ENCODE measurements around the gene CPN1. TPM values are rescaled to one million over a fixed set of nuclear protein-coding genes. Genes with fewer than 3 reads are reported as not detected.

The CPN1 gene
- total and polyA plus RNA-seq, 9 of the 15 experiments (the other 6 are each of a cell fraction or from before 2014, with no cell fraction given), result 0.15 to 0.17 TPM; not detected in 7

GRCh38 chr10:100036850-100037249 is 44.8 kb downstream of the CPN1 start:
- Histone ChIP-seq H3K27ac (ENCODE audit: extremely low read depth, low read depth, low read length) (no peak overlapping the region), H3K4me3 (no peak overlapping the region), H3K4me2 (ENCODE audit: insufficient read depth, low read length) (no peak overlapping the region), H3K27me3 (ENCODE audit: control insufficient read depth in 2 of 2, insufficient read depth in 2 of 2, low read length in 2 of 2) (peaks cover 0 to 6% of the 10 kb centered on the region in 2 experiments; a peak in 2 of 5 replicates), H3K9ac (ENCODE audit: insufficient read depth in 1 of 2, low read depth in 2 of 2, low read length in 2 of 2) (no peak overlapping the region), H3K9me3 (replicated peaks; ENCODE audit: control insufficient read depth, insufficient read depth, low read depth, low read length) (peaks cover 2% of the 10 kb centered on the region; the same call in 1 of the 2 replicates), H3K36me3 (ENCODE audit: control insufficient read depth, insufficient read depth, low read length) (no peaks in the 10 kb centered on the region), H3K9me1 (ENCODE audit: control insufficient read depth, insufficient read depth, low read length) (no peaks in the 10 kb centered on the region), H2AFZ (ENCODE audit: low read depth, low read length) (no peak overlapping the region), H3K4me1 (replicated peaks in 1 of 2; ENCODE audit: control insufficient read depth in 2 of 2, insufficient read depth in 2 of 2, low read length in 2 of 2) (no peaks in the 10 kb centered on the region; a peak in 1 of 5 replicates), H3K79me2 (ENCODE audit: control insufficient read depth, insufficient read depth, low read length) (no peaks in the 10 kb centered on the region), H4K20me1 (replicated peaks; ENCODE audit: control insufficient read depth, insufficient read depth, low read length) (no peaks in the 10 kb centered on the region)
- WGBS (ENCODE audit: insufficient coverage, low coverage, missing lambda C conversion rate), result 4% methylated on average over 7 of the region's 7 CpGs
- ChIA-PET CTCF (ENCODE audit: low intra/inter-chr PET ratio) (no interaction called here), POLR2A (no interaction called here)
- DNase-seq (ENCODE audit: extremely low read depth in 1 of 4, low spot score in 3 of 4), result no peak
- ATAC-seq, result no peak
- intact Hi-C loops (cut with micrococcal nuclease), result no loop called here
- no peak for TF ChIP-seq COPS2 (conservative IDR thresholded peaks at IDR 0.05)
- no peak for TF ChIP-seq ILK (tag; IDR thresholded peaks at IDR 0.05; ENCODE audit: borderline replicate concordance, low read depth)
- no peak for TF ChIP-seq TRIM25 (IDR thresholded peaks at IDR 0.05; ENCODE audit: borderline replicate concordance)
- no peak for TF ChIP-seq ZNF134 (CRISPR knock-in tag; conservative IDR thresholded peaks at IDR 0.05)
- no peak for TF ChIP-seq STAT5B (CRISPR knock-in tag; IDR thresholded peaks at IDR 0.05)
- no peak for TF ChIP-seq BMI1 (IDR thresholded peaks at IDR 0.05; ENCODE audit: low read length)
- no peak for TF ChIP-seq HNRNPH1 (optimal IDR thresholded peaks at IDR 0.05; ENCODE audit: low read depth, low read length)
- no peak for TF ChIP-seq ZBTB2 (IDR thresholded peaks at IDR 0.05)
- no peak for TF ChIP-seq SAP30 (IDR thresholded peaks at IDR 0.05; ENCODE audit: borderline replicate concordance, insufficient read depth, low read depth, low read length, poor library complexity, severe bottlenecking)
- no peak for TF ChIP-seq RBFOX2 (IDR thresholded peaks at IDR 0.05; ENCODE audit: low read depth, low read length)
- no peak for TF ChIP-seq THRB (CRISPR knock-in tag; conservative IDR thresholded peaks at IDR 0.05)
- no peak for FAIRE-seq
- in situ Hi-C loops (cut with MboI), result no loop called here
- BruUV-seq (replicated peaks), result no TSS peak

All from K562 (cell line).